ENCODE results near the gene LCN15. TPM values are rescaled to one million over a fixed set of nuclear protein-coding genes. Genes with fewer than 3 reads are reported as not detected.
"Not testable (repeated sequence)": the region's sequence is repeated elsewhere in the genome, so short reads cannot be mapped to it uniquely, and the experiment has no call there.

LCN15 gene
- total RNA-seq, 1 donor from 2014 or later, result 0.49 TPM

DNA sequence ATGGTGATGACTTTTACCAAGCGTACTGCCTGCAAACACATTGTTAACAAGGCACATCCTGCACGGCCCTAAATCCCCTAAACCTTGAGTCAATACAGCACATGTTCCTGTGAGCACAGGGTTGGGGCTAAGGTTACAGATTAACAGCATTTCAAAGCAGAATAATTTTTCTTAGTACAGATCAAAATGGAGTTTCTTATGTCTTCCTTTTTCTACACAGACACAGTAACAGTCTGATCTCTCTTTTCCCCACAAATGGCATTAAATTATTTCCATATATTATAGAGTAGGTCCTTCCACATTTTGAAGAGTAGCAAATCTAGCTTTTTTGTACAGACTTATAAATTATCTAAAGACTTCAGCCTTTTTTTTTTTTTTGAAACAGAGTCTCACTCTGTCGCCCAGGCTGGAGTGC, 25.2 kb upstream of the LCN15 start:
- H3K27ac Mint-ChIP-seq (ENCODE audit: unreplicated experiment), result peak overlapping the region; percentile 18
- no peak overlapping the region for H3K4me3 Mint-ChIP-seq (ENCODE audit: unreplicated experiment)
- H3K4me1 Mint-ChIP-seq (ENCODE audit: unreplicated experiment), result peaks cover 8% of the 10 kb centered on the region
- TF ChIP-seq, protein P1, sequence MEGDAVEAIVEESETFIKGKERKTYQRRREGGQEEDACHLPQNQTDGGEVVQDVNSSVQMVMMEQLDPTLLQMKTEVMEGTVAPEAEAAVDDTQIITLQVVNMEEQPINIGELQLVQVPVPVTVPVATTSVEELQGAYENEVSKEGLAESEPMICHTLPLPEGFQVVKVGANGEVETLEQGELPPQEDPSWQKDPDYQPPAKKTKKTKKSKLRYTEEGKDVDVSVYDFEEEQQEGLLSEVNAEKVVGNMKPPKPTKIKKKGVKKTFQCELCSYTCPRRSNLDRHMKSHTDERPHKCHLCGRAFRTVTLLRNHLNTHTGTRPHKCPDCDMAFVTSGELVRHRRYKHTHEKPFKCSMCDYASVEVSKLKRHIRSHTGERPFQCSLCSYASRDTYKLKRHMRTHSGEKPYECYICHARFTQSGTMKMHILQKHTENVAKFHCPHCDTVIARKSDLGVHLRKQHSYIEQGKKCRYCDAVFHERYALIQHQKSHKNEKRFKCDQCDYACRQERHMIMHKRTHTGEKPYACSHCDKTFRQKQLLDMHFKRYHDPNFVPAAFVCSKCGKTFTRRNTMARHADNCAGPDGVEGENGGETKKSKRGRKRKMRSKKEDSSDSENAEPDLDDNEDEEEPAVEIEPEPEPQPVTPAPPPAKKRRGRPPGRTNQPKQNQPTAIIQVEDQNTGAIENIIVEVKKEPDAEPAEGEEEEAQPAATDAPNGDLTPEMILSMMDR (IDR thresholded peaks at IDR 0.05; ENCODE audit: unreplicated experiment), result no peak
- peaks cover 5% of the 10 kb centered on the region for H3K36me3 Mint-ChIP-seq (ENCODE audit: low read depth, unreplicated experiment)
- no peaks in the 10 kb centered on the region for H3K9me3 Mint-ChIP-seq (ENCODE audit: unreplicated experiment)
- H3K27me3 Mint-ChIP-seq (ENCODE audit: unreplicated experiment), result no peaks in the 10 kb centered on the region
- no peak for DNase-seq (ENCODE audit: low spot score)

DNA sequence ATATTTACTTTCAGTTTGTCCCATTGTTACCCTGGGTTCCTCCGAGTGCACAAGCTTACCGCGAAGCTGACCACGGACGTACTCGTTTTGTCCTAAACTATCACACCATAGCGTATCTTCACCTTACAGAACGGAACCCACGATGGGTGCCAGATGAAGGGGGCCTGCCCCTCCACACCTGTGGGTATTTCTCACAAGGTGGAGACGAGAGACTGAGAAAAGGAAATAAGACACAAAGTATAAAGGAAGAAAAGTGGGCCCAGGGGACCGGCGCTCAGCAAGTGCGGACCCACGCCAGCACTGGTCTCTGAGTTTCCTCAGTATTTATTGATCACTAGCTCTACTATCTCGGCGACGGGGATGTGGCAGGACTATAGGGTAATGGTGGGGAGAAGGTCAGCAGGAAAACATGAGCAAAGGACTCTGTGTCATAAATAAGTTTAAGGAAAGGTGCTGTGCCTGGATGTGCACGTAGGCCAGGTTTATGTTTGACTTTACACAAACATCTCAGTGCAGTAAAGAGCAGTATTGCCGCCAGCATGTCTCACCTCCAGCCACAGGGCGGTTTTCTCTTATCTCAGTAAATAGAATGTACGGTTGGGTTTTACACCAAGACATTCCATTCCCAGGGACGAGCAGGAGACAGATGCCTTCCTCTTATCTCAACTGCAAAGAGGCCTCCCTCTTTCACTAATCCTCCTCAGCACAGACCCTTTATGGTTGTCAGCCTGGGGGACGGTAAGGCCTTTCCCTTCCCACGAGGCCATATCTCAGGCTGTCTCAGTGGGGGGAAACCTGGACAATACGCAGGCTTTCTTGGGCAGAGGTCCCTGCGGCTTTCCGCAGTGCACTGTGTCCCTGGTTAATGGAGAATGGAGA, 24.6 kb upstream of the LCN15 start:
- H3K27me3 Mint-ChIP-seq (ENCODE audit: unreplicated experiment); H3K4me3 Mint-ChIP-seq (ENCODE audit: unreplicated experiment); H3K9me3 Mint-ChIP-seq (ENCODE audit: unreplicated experiment); DNase-seq (ENCODE audit: low spot score); H3K4me1 Mint-ChIP-seq (ENCODE audit: unreplicated experiment); H3K36me3 Mint-ChIP-seq (ENCODE audit: low read depth, unreplicated experiment): not testable (repeated sequence)
- H3K27ac Mint-ChIP-seq (ENCODE audit: unreplicated experiment), result peak overlapping the region; percentile 18

DNA sequence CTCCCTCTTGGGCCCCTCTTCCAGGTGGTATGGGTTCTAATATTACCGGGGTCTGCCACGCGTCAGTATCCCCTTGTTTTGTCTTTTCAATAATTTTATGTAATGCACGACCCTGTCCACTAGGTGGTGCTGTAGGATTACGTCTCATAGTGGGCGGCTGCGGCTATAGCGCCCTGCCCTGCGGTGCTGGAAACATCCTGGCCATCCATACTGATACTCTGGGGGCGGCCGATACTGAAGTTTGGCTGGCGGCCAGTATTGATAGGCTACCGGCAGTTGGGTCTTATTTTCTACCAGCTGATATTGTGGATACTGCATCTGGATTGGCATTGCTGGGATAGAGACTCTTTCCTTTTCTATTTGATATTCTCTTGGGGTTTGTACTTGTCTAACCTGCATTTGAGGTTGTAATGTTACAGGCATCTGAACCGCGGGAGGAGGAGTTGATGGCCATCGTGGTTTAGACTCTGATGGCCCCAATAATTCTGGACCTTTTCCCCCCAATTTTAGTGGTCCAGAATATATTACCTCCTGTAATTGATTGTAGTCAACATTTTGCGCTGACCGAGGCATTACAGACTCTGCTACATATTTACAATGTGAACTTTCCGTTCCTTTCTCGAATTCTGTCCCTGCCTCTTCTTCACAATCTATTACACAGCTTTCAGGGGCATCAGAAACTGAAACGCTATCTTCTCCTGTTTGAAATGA, 23.5 kb upstream of the LCN15 start:
- Mint-ChIP-seq H3K9me3 (ENCODE audit: unreplicated experiment) (no peaks in the 10 kb centered on the region), H3K4me3 (ENCODE audit: unreplicated experiment) (no peak overlapping the region), H3K36me3 (ENCODE audit: low read depth, unreplicated experiment) (peaks cover 5% of the 10 kb centered on the region), H3K4me1 (ENCODE audit: unreplicated experiment) (peaks cover 8% of the 10 kb centered on the region), H3K27ac (ENCODE audit: unreplicated experiment) (no peak overlapping the region), H3K27me3 (ENCODE audit: unreplicated experiment) (no peaks in the 10 kb centered on the region)
- TF ChIP-seq, protein P1 (IDR thresholded peaks at IDR 0.05; ENCODE audit: unreplicated experiment), result peak; percentile 95
- DNase-seq (ENCODE audit: low spot score), result peak; percentile 78

DNA sequence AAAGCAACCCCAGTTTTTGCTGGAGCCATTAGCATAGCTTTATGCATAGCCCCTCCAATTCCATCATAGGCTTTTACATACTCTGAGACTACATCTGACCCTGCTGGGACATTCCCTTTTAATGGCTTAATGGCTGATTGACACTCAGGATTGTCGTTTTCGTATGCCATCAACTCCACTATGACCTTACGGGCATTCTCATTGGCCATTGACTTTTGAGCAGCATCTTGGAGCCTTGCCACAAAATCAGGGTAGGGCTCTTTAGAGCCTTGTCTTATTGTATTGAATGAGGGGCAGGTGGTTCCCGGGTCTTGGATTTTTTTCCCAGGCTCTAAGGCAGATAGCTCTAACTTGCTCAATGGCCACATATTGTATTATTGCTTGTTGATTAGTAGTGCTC, 22.7 kb upstream of the LCN15 start:
- H3K4me1 Mint-ChIP-seq (ENCODE audit: unreplicated experiment); H3K4me3 Mint-ChIP-seq (ENCODE audit: unreplicated experiment); H3K36me3 Mint-ChIP-seq (ENCODE audit: low read depth, unreplicated experiment); H3K9me3 Mint-ChIP-seq (ENCODE audit: unreplicated experiment); H3K27me3 Mint-ChIP-seq (ENCODE audit: unreplicated experiment); DNase-seq (ENCODE audit: low spot score); H3K27ac Mint-ChIP-seq (ENCODE audit: unreplicated experiment): not testable (repeated sequence)

DNA sequence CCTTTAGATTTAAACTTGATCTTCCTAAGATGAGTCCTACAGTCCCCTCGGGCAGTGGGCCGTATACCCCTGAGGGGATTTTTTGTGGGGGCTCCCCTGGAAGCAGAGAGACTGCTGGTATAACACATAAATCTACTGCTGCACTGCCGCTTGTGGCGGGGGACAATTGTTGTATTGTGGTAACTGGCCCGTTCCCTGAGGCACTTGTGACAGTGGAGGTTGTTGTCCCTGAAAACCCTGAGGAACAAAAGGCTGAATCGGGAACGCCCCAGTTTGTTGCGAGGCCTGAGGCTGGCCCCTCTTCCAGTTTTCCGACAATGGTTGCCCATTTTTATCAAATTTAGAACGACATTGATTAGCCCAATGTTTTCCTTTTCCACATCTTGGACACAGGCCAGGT, 22.1 kb upstream of the LCN15 start:
- Mint-ChIP-seq H3K9me3 (ENCODE audit: unreplicated experiment) (no peaks in the 10 kb centered on the region), H3K36me3 (ENCODE audit: low read depth, unreplicated experiment) (no peaks in the 10 kb centered on the region), H3K4me1 (ENCODE audit: unreplicated experiment) (peaks cover 2% of the 10 kb centered on the region), H3K27me3 (ENCODE audit: unreplicated experiment) (no peaks in the 10 kb centered on the region), H3K4me3 (ENCODE audit: unreplicated experiment) (no peak overlapping the region), H3K27ac (ENCODE audit: unreplicated experiment) (no peak overlapping the region)
- TF ChIP-seq, protein P1 (IDR thresholded peaks at IDR 0.05; ENCODE audit: unreplicated experiment), result no peak
- DNase-seq (ENCODE audit: low spot score), result no peak

DNA sequence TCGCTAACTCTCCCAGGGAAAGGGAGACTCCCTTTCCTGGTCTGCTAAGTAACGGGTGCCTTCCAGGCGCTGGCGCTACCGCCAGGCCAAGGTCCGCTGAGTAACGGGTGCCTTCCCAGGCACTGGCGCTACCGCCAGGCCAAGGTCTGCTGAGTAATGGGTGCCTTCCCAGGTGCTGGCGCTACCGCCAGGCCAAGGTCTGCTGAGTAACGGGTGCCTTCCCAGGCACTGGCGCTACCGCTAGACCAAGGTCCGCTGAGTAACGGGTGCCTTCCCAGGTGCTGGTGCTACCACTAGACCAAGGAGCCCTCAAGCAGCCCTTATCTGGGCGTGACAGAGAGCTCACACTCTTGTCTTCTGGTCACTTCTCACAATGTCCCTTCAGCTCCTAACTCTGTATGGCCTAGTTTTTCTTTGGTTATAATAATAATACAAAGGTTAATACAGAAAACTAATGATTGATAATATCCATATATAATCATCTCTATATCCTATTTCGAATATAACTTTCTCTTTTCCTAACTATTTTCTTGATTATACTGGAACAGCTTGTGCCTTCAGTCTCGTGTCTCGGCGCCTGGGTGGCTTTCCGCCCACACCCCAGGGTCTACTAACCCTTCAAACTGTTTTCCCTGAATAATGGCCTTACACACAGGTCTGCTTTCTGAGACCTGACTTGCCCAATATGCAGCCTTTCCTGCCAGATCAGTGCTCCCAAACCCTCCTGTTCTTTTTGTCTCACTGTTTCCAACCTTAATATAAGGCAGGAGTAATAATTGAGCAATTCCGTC, 21.4 kb upstream of the LCN15 start:
- H3K4me1 Mint-ChIP-seq (ENCODE audit: unreplicated experiment); DNase-seq (ENCODE audit: low spot score); H3K36me3 Mint-ChIP-seq (ENCODE audit: low read depth, unreplicated experiment); H3K27ac Mint-ChIP-seq (ENCODE audit: unreplicated experiment); H3K4me3 Mint-ChIP-seq (ENCODE audit: unreplicated experiment); H3K27me3 Mint-ChIP-seq (ENCODE audit: unreplicated experiment); H3K9me3 Mint-ChIP-seq (ENCODE audit: unreplicated experiment): not testable (repeated sequence)
